ENCODE data around the gene PEX14.
A peak's percentile ranks its signal among the peaks of the same experiment; 100 is the strongest.

The PEX14 gene

DNA sequence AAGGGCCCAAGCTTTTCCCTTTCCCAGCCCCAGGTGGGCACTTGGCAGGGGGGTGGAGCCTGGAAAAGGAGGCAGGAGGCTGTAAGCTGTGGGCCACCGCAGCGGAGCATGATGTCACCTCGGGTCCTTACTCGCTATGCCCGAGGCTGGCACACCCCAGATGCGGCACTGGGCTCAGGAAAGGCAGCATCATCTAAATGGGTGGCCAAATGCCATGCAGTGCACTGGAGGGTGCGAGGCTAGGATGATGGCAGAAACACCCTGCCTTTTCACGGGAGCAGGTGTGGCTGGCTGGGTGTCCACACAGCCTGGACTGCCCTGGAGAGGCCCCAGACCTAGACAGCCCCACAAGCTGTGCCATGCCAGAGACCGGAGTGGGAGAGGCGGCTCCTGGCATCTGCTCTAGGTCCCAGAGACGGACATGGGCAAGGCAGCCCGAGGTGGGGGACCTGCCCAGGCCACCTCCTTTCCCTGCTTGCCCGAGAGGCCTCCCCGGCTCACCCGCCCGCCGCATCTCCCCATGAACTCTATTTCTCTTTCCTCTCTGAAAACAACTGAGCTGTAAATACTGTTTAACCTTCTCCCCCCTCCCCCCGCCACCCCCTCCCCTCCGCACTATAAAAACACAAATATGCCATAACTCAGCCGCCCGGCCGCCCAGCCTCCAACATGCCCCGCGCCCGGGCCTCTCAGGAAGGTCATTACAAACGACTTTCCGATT, 197.0 kb downstream of the PEX14 start:
- peak; percentile 71 for DNase-seq

DNA sequence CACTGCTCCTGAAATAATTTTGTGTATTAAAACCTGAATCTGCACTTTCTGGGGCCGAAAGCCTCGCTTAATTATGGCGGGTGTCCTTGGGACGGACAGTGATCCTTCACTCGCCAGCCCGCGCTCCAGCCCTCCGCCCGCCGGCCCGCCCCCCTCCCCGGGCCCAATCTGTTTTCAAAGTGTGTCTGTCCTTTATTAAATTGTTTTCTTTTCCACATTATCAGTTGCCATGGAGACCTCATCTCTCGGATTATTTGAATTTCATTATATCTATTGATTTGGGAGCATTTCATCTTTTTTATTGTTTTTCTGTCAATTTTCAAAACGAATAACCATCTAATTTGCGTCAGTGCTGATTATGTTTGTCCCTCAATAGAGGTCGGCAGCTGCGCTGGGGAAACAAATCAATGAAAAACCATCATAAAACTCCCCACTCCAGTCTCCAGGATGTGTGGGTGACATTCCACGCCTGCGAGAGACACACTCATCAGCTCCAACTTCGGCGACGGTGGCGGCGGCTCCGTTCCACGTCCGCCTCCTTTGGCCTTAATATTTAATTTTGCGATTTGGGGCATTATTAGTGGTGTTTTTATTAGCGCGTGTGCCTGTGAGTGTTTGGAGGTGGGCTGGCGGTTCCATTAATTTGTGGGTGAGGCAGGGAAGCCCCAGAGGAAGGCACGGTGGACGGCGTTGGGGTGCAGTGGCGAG, 197.7 kb downstream of the PEX14 start:
- DNase-seq: peak; percentile 71

DNA sequence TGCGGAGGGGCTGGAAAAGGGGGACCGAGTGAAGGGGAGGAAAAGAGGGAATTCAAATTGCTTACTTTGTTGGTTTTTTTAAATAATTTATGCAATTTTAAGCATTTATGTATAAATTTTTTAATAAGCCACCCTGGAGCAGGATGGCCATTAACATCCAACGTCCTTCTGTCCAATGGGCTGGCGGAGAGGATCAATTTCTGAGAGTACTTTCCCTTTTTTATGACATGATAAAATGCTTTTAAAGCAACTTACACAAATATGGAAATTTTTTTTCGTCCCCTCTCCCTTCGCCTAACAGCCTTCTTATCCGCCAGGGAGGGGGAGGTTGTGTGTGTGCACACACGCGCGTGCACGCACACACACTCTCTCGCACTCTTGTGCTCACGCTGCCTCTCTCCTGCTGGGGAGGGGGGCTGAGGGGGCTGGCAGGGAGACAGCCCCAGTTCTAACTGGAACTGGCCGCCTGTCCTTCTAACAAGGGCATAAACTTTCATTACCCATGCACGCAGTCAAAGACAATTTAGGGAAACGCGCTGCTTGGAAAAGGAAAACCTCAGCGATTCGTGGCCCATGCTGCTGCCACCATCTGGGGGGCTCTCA, 198.5 kb downstream of the PEX14 start:
- DNase-seq: peak; percentile 71

DNA sequence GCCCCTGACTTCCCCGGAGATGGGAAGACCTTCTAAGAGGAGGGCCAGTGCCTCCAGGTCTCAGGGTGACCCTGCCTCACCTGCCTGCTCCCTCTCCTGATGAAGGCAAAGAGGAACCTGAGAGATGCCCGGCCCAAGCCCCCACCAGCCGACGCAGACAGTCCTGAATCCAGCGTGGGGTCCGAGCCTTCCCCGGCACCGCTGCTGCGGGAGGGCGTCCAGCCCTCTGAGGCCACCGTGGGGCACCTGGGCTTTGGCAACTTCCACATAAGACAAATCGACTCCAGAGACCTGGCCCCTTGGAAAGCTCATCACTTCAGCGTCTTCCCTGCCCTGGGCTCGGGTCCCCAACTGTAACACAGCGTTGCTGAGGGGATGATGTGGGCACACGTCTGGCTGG, 199.5 kb downstream of the PEX14 start:
- DNase-seq: no peak

DNA sequence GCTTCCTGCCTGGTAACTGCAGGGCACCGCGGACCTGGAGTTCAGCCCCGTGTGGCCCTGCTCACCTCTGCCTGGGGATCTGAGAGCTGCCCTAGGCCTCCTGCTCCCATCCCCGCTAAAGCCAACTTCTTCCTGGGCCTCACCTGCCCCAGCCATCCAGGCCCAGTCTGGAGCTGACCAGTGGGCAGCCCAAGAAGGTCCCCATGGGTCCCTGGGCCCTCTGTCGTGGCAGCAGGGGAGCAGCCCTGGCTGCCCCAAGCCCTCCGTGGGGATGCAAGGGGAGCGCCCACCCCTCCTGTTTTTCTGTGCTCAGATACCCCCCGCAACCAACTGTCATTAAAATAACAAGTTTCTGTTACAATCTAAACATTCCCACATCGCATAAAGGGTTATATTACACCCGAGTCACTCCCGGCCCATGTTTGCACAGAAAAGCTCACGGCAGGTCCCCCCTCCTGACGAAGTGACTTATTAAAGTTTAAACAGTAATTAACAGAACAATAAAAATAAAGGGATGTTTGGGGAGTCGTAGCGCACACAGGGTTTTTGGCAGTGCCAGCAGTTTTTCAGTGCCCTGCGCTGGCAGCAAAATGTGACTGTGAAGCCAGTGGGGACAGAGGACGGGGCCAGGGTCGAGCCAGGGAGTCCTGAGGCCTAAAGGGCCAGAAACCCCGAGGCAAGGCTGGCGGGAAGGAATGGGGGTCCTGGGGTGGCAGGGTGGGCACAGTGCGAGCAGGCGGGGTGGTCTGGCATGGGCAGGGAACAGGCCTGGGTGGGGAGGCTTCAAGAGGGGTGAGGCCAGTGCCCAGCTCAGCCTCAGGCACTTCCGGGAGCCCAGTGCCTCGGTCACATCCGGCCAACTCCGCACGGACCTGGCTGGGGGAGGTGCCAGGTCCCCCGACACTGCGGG, 200.2 kb downstream of the PEX14 start:
- DNase-seq: no peak

DNA sequence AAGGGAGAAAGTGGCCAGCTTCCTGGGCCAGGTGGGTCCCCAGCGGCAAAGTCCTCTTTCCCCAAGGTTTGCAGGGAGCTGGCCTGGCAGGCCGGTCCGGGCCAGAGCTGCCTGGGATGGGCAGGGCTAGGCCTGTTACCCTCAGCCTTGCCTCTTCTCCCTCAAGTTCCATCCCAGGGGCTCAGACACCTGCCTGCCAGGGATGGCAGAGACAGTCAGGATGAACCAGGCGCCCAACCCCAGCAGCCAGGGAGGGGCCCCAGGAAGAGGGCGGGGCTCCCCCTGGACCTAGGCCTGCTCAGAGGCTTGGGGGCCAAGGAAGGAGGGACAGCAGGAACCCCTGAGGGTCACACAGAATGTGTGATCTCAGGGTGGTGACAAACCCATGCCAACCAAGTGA, 201.1 kb downstream of the PEX14 start:
- DNase-seq: no peak

DNA sequence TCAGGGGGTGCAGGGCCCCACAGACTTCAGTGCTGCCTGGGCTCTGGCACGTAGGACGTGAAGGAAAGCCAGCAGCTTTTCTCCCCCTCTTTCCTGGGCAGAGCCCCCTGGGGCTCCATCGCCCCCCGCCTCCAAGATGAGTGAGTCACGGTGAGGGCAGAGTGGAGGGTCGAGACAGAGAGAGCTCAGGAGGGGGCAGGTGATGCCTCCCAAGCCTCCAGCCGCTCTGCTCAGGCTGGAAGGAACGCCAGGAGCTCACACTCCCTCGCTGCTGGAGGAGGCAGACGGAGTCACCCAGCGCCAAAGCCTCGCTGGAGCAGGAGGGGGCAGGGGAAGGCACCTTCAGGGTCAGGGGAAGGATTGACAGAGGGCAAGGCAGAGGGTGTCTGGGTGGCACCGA, 202.2 kb downstream of the PEX14 start:
- peak; percentile 70 for DNase-seq

DNA sequence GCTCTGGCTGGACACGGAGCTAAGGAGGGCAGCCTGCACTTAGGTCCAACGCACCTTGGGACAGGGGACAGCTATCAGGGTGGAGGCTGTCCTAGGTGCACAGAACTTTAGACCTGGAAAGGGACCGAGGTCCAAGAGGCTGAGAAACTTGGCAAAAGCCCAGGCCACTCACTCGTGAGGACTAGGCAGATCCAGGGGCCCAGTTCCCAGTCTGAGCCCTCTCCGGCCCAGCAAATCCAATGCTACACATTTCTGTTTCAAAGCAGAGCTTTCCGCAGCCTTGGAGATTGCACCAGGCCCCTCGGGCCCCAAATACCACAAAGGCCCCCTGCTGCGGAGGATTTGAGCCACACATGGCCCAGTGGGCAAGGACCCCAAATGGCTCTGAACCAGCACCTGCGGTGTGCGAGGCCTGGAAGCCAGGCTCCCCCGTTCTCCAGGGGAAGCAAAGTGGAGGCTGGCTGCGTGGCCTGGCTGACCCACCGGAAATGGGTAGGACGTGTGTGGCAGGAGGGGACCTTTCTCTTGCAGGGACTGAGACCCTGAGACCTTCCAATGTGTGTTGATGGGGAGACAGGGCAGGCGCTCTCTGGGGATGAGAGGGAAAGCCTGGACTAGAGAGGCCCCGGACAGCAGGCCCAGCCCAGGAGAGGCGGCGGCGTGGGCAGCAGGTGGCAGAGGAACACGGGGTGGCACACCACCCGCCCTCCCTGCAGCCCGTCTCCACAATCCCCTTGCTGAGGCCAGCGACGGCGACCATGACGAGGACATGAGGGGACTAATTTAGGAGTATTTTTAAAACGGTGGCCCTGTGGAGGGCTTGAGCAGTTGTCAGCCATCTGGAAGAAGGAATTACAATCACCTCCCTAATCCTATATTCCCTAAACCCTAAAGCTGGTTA, 203.0 kb downstream of the PEX14 start:
- peak; percentile 70 for DNase-seq

DNA sequence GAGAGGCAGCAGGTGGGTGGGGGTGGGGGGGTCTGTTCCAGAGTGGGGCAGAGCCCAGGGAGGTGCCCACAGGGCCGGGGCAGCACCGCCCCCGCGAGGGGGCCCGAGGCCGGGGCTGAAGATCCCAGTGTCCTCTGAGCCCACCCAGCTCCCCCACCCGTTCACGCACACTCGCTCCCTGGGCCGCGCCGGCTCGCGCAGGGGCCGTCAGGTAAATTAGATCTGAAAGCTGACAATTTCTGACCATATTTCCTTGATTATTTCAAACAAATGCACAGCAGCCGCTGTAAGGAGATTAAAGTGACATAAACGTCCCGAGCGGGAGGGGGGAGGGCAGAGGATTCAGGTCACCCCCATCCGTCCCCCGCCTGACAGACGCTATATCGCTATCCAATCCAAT, 203.7 kb downstream of the PEX14 start:
- peak; percentile 78 for DNase-seq

DNA sequence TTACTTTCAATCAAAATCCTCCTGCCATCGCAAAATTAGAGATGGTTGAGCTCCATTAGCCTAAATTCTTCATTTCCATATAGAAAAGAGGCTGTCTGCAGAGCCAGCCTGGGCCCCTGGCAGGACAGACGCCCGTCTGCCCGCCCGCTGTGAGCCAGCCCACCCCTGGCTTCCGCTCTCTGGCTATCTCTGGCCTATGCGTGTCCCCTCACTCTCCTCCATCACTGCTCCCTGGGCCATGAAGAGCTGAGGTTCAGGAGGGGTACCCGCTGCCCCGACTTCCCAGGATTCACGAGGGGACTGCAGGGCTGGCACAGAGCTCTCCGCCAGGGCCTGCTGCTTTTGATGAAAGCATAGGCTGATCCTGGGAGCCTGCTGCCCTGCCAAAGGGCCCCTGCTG, 204.1 kb downstream of the PEX14 start:
- DNase-seq: peak; percentile 80

DNA sequence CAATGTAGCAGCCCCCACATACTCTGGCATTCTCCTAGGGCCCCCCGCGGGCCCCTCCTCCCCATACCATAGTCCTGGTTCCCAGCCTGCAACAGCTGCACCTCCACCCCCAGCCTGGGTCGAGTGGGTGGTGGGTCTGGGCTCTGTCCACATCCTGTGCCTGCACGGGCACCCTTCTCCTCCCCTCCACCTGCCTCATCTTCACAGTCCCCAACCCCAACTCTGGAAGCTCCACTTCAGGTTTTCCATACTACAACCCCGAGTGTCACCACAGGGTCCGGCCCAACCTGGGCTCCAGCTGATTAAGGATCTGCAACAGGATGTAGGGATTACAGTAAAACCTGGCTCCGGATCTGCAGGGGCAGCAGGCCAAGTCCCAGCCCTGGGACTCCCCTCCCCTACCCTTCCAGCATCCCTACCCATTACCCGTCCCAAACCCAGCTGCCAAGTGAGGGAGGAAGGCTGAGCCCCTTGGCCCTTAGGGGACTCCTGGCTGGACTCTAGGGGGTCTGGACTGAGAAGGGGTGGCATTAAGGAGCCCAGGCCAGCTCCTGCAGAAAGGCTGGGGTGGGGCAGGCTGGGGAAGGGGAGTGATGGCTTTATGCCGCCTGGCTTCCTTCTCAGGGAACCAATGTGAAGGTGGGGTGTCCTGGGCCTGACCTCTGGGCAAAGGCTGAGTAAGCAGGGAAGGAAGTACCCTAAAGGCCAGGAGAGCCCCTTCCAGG, 204.9 kb downstream of the PEX14 start:
- peak; percentile 83 for DNase-seq
